KOPT-K1 (cell line): ENCODE data around the gene KCND3.

Experiments used
- H3K27ac ChIP-seq: fragments of 200-600 bp; sonication (generic); 2 replicates; pipeline ENCODE4 v1.5.1; 2016; ENCODE audit warnings: antibody characterized with exemption, mild to moderate bottlenecking, low read depth, low read length; ENCODE audit not compliant: poor library complexity, severe bottlenecking
- H3K36me3 ChIP-seq: fragments of 200-600 bp; sonication (generic); 2 replicates; pipeline ENCODE4 v1.5.1; 2017; ENCODE audit warnings: antibody characterized with exemption, mild to moderate bottlenecking, low read length, moderate library complexity; ENCODE audit not compliant: insufficient read depth
- H3K9me3 ChIP-seq: fragments of 200-600 bp; sonication (generic); 2 replicates; pipeline ENCODE4 v1.5.1; 2017; ENCODE audit warnings: antibody characterized with exemption, low read length, mild to moderate bottlenecking; ENCODE audit not compliant: insufficient read depth, poor library complexity, severe bottlenecking

The KCND3 gene

DNA sequence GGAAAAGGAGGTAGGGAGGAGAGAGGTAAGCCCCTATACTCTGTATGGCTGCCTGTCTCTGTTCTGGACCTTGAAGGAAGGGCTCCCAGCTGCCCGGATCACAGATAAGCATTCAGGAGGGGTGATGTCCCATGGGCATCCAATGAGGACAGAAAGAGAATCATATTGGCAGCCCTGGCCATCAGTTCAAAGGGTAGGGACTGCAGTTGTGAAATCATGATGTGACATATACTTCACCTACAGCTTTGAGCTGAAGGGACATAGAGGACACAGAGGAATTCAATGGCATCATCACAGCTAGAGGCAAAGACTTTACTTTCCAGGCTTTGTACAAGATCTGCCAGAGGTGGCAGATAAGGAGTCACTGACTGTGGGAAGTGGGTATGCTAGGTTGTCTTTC, 212.2 kb downstream of the KCND3 start:
- H3K36me3 ChIP-seq, result no peaks in the 10 kb centered on the region; the same call in 1 of the 2 replicates
- no peaks in the 10 kb centered on the region for H3K9me3 ChIP-seq
- no peak overlapping the region for H3K27ac ChIP-seq

- Histone ChIP-seq H3K36me3 (no peaks in the 10 kb centered on the region; the same call in 1 of the 2 replicates), H3K9me3 (no peaks in the 10 kb centered on the region), H3K27ac (no peak overlapping the region)
Measured at GRCh38 chr1:111776861-111777260, 212.6 kb downstream of the KCND3 start.

GRCh38 chr1:111776391-111776790, 213.1 kb downstream of the KCND3 start:
- H3K9me3 ChIP-seq, result no peaks in the 10 kb centered on the region
- H3K36me3 ChIP-seq, result peaks cover under 1% of the 10 kb centered on the region; the same call in 1 of the 2 replicates

GRCh38 chr1:111775966-111776365, 213.5 kb downstream of the KCND3 start:
- H3K27ac ChIP-seq, result no peak overlapping the region
- no peaks in the 10 kb centered on the region for H3K9me3 ChIP-seq
- peaks cover 4% of the 10 kb centered on the region for H3K36me3 ChIP-seq

More at GRCh38 chr1:111776391-111776790, 213.1 kb downstream of the KCND3 start:
- H3K27ac ChIP-seq, result no peak overlapping the region

- Histone ChIP-seq H3K36me3 (peaks cover 55% of the 10 kb centered on the region), H3K9me3 (no peaks in the 10 kb centered on the region), H3K27ac (no peak overlapping the region)
Measured at GRCh38 chr1:111770916-111771315, 218.6 kb downstream of the KCND3 start.

- H3K36me3 ChIP-seq, result peaks cover 68% of the 10 kb centered on the region
- H3K27ac ChIP-seq, result no peak overlapping the region
- no peaks in the 10 kb centered on the region for H3K9me3 ChIP-seq
Measured at GRCh38 chr1:111769517-111770146, 219.8 kb downstream of the KCND3 start.

DNA sequence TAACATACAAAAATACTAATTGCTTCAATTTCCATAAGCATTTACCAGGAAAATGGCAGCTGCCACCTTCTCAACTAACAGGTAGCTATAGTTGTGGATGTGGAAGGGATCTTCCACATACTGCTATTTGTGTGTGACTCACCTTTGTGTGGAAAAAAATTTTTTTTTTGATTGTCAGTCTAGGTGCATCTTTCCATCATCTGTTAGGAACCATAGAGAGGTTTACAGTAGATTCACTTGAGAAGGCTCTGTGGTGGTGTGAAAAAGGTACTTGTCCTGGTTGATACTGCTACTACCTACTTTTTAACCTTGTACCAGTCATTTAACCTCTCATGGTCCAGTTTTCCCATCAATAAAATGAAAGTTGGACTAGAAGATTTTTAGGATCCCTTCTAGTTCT, 220.8 kb downstream of the KCND3 start:
- no peak overlapping the region for H3K27ac ChIP-seq
- H3K9me3 ChIP-seq, result no peaks in the 10 kb centered on the region
- H3K36me3 ChIP-seq, result peaks cover 78% of the 10 kb centered on the region

GRCh38 chr1:111768023-111768422, 221.4 kb downstream of the KCND3 start:
- H3K27ac ChIP-seq, result no peak overlapping the region
- no peaks in the 10 kb centered on the region for H3K9me3 ChIP-seq
- peaks cover 84% of the 10 kb centered on the region for H3K36me3 ChIP-seq

DNA sequence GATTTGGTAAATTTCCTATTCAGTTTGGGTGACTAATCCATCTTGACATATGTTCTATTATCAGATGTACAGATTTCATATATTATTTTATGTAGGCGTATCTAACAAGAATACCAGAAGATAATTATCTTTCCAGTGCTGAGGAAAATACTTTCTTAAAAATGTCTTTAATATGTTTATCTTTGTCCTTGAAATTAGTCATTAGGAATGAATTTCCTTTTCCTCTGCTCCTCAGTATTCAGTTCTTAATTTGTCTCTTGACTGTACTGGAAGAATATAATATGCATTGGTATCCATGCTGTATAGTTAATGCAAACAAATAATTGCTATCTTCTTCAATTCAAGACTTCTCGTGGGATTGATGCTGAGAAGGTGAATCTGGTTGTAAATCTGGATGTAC, 227.1 kb downstream of the KCND3 start:
- Histone ChIP-seq H3K36me3 (peaks cover 99% of the 10 kb centered on the region), H3K27ac (no peak overlapping the region), H3K9me3 (no peaks in the 10 kb centered on the region)

GRCh38 chr1:111761717-111762116, 227.8 kb downstream of the KCND3 start:
- peaks cover 97% of the 10 kb centered on the region for H3K36me3 ChIP-seq
- H3K27ac ChIP-seq, result no peak overlapping the region

DNA sequence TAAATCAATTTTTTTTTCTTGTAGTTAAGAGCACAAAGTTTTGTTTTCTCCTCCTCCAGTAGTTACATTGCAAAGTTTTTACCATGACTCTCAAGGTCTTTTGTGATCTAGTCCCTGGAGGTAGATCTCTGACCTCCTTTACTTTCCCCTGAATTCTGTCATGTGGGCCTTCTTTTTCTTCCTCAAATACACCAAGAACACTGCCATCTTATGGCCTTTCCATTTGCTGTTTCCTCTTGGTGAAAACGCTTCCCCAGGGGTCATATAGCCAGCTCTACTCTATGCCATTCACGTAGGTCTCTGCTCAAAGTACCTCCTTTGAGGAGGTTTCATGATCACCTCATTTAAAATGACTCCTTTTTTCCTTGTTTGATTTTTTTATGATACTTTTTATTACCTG, 231.1 kb downstream of the KCND3 start:
- H3K9me3 ChIP-seq, result no peaks in the 10 kb centered on the region
- H3K36me3 ChIP-seq, result peaks cover 63% of the 10 kb centered on the region

More at GRCh38 chr1:111761717-111762116, 227.8 kb downstream of the KCND3 start:
- no peaks in the 10 kb centered on the region for H3K9me3 ChIP-seq

DNA sequence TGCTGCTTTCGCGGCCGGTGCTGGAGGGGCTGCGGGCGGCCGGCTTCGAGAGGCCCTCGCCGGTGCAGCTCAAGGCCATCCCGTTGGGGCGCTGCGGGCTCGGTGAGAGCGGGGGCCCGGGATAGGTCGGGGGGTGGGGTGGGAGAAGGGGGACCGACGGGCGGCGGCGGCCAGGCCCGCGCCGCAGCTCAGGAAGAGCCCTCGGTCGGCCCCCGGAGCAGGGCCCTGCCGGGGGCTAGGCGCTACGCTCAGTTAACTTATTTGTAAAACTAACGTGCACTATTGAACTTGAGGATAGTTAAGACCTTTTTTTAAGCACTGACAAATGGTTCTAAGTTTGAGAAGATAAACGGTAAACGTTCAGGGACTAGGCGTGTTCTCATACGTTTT, 233.3 kb downstream of the KCND3 start:
- peak overlapping the region; percentile 86 for H3K27ac ChIP-seq
- no peaks in the 10 kb centered on the region for H3K9me3 ChIP-seq
- peaks cover 42% of the 10 kb centered on the region for H3K36me3 ChIP-seq

More for the DNA sequence above, 231.1 kb downstream of the KCND3 start:
- H3K27ac ChIP-seq, result no peak overlapping the region

- peak within 1 kb of the TSS; percentile 86 for H3K27ac ChIP-seq
- H3K36me3 ChIP-seq, result peaks cover 36% of the 10 kb centered on the region
- no peaks in the 10 kb centered on the region for H3K9me3 ChIP-seq
Measured at GRCh38 chr1:111755331-111756123, 233.9 kb downstream of the KCND3 start, which contains the start of gene DDX20. Gene DDX20, plus strand, starts transcription at chr1:111755901. Its CDS starts 24 bp downstream, at chr1:111755925.

DNA sequence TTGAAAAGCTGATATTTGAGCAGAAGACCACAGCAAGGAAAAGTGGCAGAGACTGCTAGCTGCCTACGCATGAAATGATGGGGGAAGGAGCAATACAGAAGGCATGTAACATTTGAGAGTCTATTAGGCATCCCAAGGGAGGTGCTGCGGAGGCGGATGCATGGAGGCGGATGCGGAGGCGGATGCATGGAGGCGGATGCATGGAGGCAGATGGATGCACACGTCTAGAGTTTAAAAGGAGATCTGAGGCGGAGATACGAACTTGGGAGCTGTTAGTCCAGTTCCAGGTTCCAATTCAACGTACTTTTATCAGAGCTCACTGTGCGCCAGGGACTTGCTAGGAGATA, 234.5 kb downstream of the KCND3 start:
- Histone ChIP-seq H3K36me3 (peaks cover 30% of the 10 kb centered on the region), H3K27ac (peak overlapping the region; percentile 86), H3K9me3 (no peaks in the 10 kb centered on the region)

GRCh38 chr1:111751906-111752575, 237.4 kb downstream of the KCND3 start:
- H3K36me3 ChIP-seq, result 0 out of 2 replicates have a peak, but pooled peaks cover under 1% of the 10 kb centered on the region
- H3K9me3 ChIP-seq, result no peaks in the 10 kb centered on the region
- no peak overlapping the region for H3K27ac ChIP-seq
